NCI-H146 treated with DMSO at 0.1 percent for 48 hours (cell line): ENCODE results near the gene GRIP2.

Experiments used
- DNase-seq: peaks from one replicate; lab custom pipeline; 2025; ENCODE audit not compliant: unreplicated experiment; lab: John Stamatoyannopoulos, UW

GRIP2 gene

DNA sequence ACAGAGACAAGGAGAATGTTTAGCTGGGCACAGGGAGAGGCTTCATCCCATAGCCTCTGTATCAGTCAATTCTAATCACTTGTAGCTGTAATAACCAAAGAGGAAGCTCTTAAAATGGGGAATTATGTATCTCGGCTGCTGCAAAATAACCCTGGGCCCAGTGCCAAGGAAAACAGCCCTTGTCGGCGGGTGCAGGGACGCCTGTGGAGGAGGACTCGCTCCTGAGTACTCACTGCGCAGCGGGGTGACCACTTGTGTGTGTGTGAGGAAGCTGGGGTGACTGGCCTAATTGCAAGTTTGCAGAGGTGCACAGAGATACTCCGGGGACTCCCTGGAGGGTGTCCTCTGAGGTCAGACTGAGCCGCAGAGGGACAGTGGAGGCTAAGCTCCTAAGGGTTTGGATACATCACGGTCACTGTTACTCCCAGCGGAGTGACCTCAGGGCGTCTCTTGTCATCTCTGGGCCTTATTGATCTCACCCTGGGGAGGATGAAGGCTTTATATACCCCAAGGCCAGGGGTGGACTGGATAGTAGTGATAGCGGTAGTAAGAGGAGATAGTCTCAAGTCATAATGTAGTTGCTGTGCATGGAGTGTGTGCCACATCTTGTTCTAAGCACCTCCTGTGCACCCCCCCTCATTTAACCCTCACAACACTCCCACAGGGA lies 100.5 kb downstream of the GRIP2 start:
- peak; percentile 91 for DNase-seq
